Measurements from ENCODE around the gene PRKCB.

Gene PRKCB

DNA sequence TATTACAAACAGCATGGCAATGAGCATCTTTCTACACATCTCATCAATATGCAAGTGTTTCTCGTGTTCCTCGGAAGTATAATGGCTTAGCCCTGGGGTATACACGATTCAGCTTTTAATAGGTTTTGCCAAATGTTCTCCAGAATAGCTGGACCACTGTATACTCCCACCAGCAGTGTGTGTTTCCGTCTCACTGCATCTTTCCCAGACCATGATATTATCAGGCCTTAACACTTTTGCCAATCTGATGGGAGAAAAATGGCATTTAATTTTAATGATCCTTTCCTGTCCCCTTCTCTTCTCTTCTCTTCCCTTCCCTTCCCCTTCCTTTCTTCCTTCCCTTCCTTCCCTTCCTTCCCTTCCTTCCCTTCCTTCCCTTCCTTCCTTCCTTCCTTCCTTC lies 30.8 kb downstream of the PRKCB start:
- no peak for DNase-seq (ENCODE audit: low read depth in 3 of 3)

DNA sequence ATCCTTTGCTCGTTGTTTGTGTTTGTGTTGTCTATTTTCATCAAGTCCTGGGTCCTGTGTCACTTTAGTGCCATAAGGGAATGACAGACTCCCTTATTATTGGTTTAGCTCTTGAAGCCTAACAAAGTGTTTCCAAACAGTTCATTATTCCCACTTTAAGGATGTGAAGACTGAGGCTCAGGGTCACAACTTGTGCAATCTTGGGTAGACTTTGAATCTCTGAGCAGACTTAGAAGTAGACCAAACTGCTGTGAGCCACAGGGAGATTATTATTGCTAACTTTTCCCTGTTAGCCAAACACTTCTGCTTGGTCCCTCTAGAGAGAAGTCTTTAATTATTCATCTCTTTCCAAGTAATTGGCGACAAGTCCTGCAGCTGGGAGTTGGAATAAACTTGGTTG lies 31.8 kb downstream of the PRKCB start:
- no peak for DNase-seq (ENCODE audit: low read depth in 3 of 3)

DNA sequence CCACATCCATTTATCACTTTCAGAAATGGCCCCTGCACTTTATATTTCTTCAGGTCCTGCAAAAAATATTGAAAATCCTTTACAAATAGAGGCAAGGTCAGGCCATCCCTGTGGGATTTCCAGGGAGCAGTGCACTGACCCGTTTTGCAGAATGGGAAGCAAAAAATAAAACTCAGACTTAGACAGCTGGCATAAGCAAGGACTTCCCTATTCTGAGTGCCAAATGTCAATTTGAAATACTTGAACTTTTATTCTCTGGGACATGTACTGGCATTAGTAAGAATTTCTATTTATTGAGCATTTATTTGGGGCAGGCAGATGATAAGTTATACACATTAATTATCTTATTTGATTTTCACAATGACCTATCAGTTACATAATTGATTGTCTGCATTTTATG lies 32.4 kb downstream of the PRKCB start:
- DNase-seq (ENCODE audit: low read depth in 3 of 3): no peak

DNA sequence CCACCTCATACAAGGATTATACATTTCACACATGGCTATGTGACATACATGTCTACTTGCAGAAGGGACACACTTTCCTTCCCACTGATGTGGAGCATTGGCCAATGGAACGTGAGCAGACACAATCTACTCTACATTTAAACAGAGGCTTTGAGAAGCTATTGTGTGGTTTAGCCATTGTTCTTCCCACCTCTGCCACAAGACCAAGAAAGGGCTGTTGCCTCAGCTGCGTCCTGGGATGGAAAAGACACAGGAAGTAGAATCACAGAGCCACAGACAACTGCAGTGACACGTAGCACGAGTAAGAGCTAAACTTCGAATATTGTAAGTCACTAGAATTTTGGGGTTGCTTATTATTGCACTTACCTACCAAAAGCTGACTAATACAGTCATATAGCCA lies 33.3 kb downstream of the PRKCB start:
- DNase-seq (ENCODE audit: low read depth in 3 of 3): no peak

DNA sequence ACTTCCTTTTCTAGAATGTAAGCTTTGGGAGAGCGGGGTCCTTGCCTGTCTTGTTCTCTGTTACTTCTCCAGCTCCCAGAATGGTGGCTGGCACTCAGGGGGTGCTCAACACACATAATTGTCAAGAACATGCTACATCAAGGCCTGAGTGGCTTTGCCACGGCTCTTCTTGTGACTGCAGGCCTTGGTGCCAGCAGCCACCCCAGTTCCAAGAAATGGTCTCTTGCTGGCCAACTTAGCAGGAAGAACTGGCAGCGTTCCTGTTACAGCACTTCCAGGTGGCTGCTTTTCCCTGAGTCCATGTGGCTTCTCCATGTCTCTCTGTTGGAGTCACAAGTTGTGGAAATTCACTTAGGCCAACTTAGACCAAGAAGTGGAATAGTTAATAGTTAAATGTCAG lies 36.1 kb downstream of the PRKCB start:
- DNase-seq (ENCODE audit: low read depth in 3 of 3): no peak

DNA sequence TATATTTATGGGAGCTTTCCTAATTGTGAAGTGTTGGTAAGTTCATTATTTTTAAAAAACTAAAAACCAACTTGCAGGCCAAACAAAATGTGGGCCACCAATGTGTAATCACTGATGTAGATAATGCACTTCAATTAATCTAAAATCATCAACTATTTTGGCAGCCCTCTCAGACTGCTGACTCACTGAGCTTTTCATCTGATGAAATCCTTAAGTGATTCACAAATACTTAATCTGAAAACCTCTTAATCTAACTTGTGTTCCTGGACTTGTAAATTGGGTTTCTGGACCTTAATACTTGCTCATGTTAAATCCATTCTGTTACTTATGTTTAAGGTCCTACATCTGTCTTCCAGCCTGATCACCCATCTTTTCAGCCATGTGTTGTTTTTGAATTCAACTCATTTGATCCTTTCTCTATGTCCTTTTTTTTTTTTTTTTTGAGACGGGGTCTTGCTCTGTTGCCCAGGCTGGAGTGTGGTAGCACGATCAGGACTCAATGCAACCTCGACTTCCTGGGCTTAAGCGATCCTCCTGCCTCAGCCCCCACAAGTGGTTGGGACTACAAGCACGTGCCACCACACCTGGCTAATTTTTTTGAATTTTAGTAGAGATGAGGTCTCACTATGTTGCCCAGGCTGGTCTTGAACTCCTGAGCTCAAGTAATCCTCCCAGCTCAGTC lies 39.0 kb downstream of the PRKCB start:
- DNase-seq (ENCODE audit: low read depth in 3 of 3): no peak

DNA sequence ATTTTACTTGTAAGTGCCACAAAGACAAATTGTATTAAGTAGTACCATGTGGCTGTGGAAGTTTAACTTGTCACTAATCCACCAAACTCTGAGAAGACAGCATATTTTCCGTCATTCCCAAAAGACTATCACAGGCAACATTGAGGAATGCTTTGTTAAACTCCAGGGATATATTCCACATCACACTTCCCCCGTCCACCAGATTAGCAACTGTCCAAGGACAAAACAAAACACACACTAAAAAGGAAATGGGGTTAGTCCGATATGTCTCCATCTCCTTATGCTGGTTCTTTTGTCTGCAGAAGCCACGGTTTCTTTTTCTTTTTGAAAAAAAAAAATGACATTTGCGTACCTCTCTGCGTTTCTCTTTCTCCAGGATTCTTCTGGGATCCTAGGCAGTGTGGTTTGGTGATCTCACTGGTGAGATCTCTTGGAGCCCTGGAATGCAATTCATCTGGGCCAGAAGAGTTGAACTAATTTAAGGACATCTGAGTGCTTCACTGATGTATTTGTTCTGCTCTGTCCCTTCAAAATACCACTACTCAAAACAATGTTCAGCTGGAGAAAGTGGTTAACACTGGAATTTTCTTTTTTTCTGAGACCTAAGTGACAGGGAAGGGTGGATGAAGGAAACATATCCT lies 40.6 kb downstream of the PRKCB start:
- DNase-seq (ENCODE audit: low read depth in 3 of 3): no peak

DNA sequence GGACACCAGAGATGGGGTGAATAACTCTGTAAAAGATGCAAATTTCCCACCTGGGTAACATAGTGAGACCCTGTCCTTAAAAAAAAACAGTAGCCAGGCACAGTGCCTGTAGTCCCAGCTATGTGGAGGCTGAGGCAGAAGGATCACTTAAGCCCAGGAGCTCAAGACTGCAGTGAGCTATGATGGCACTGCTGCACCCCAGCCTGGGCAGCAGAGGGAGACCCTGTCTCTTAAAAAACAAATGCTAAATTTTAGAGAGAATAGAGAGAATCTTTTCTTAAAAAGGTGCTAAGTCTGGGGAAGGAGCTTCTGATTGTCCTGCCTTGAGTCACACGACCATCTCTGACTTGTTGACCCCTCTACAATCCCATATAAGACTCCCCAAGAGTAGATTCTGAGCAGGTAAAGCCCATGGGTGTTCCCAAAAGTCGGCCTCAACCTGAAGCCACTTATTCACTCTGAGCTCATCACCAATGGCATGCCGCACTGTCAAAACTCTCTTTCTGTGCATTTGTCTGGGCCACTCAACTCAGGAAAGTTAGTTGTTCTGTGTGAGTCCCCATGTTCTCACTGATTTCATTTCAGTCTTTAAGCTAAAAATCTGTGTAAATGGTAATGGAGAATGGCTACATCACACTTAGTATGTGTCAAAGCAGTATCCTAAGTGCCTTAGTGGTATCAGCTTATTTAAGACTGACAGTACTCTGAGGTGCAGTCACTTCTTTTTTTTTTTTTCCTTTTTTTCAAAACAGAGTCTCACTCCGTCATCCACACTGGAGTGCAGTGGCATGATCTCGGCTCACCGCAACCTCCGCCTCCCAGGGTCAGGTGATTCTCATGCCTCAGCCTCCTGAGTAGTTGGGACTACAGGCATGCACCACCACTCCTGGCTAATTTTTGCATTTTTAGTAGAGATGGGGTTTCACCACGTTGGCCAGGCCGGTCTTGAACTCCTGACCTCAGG lies 41.6 kb downstream of the PRKCB start:
- no peak for DNase-seq (ENCODE audit: low read depth in 3 of 3)

DNA sequence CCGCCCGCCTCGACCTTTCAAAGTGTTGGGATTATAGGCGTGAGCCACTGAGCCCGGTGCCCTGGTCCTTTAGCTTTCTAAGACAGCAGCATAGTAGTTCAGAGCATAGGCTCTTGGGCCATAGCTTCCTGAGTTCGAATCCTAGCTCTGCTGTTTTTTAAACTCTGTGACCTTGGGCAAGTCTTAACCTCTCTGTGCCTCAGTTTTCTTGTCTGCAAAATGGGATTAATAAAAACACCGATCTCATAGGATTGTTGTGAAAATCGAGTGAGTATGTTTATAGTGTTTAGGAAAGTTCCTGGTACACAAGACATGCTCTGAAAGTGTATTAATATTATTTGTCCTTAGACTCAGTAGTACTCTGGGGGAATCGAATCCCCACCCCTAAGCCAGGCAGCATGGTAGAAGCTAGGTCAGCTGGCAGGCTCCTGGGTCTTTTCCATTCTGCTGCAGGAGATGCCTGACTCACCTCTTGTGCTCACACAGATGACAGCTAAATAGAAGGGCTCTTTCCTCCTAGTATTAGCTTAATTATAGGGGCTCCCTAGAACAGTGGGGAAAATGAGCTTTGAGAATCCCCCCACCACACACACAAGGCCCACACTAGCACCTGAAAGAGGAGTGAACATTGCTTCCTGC lies 44.1 kb downstream of the PRKCB start:
- DNase-seq (ENCODE audit: low read depth in 3 of 3): no peak

DNA sequence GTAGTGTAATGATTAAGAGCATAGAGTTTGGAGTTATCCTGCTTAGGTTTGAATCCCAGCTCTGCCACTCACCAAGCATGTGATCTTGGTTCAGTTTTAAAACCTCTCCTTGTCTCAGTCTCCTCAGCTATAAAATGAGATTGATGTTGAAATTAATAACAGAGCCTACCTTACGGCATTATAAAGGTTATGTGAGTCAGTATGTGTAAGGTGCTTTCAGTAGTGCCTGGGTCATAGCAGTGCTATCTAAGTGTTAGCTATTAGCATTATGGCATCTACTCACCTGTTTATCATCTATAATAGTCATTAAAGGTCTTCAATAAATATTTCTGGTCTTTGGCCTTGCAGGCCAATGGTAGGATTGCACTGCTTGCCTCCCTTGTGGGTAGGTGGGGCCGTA lies 53.4 kb downstream of the PRKCB start:
- DNase-seq (ENCODE audit: low read depth in 3 of 3): no peak

DNA sequence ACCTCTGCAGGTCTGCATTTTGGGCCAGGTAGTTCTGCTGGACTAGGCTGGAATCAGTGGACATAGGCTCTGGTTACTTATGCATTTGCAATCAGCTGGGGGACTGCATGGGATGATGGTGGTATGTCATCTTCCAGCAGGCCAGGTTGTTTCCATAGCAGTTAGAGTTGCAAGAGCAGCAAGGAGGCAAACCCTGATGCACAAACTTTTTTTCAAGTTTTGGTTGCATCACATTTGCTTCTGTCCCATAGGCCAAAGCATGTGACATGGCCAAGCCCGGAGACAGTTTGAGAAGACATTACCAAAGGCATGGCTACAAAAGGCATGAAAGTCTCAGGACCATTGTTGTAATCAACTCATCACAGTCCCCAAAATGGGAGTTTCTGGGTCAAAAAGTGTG lies 58.2 kb downstream of the PRKCB start:
- no peak for DNase-seq (ENCODE audit: low read depth in 3 of 3)

DNA sequence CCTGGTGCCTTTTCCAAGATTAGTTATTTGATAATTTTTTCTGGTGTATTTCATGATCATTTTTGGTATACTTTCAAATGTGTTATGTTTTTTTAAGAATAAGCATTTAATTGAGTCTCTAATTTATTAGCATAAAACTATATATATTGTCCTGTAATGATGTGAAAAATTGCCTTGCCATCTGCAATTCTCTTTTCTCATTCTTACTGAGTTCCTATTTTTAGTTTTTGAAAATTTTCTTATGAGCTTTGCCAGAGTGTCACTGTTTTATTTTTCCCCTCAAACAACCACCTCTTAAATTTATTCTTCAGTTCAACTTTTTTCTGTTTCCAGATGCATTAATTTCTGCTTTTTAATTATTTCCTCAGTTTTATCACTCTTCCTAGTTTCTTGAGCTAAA lies 59.3 kb downstream of the PRKCB start:
- no peak for DNase-seq (ENCODE audit: low read depth in 3 of 3)

DNA sequence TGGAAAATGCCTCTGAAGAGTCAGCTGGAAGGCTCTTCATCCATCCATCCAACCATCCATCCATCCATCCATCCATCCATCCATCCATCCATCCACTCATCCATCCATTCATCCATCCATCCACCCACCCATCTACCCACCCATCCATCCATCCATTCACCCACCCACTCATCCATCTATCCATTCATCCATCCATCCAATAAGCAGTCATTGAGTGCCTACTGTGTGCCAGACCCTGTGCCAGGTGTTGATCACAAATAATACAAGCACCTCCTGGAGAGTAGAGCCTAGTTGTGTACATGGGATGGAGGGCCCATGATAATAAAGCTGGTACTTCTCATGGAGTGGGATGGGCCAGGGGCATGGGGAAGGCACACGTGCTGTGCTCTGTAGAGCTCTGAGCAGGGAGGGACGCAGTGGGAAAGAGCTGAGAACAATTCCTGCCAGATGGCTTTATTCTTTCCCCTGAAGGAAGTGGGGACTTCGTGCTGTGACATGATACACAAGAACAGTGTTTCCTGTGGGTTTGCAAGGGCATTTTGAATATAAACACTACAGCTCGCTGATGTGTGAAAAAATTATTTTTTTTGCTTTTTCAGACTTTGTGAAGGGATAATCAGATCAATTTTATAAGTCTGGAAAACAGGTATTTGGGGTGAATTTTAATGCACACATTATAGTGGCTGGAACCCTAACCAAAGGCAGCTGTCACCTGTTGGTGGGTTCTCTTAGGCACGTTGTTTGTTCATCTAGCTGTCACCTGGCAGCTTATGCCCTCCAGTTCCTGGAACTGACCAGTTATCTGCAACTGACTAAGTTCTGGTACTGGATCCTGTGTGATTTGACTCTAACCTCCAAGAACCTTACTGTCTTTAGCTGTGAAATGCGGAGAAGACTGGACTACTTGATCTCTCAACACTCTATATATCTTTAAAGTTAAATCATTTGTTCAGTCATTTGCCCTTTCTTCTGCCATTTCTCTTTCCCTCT lies 61.3 kb downstream of the PRKCB start:
- DNase-seq (ENCODE audit: low read depth in 3 of 3): no peak

DNA sequence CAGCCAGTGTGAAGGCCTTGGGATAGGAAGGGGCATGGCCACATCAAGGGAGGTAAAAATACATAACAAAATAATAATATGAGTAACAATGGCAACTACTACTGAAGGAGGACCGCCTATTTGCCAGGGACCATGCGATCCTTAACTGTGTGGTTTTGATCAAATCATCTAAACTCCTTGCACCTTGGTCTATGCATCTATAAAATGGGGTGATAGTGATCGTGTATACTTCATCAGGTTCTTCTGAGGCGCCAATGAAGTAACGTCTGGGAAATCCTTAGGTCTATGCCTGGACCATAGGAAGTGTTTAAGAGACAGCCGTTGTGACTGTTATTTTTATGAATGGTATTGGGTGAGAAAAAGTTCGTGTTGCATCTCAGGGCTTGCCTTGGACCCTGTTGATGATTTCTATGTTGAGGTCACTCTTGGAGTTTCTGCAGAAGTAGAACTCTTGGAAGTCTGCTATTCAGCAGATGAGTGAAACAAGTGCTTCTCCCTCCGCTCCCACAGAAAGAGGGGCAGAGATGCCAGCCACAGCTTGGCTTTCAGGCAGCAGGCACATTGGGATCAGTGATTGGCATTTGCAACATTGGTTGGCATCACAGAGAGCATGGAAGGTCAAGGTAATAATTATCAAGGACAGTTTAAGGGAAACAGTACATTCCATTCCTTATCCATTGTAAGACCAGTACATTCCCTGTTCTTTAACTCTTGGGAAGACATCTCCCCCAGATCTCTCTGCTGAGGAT lies 63.1 kb downstream of the PRKCB start:
- DNase-seq (ENCODE audit: low read depth in 3 of 3): no peak

DNA sequence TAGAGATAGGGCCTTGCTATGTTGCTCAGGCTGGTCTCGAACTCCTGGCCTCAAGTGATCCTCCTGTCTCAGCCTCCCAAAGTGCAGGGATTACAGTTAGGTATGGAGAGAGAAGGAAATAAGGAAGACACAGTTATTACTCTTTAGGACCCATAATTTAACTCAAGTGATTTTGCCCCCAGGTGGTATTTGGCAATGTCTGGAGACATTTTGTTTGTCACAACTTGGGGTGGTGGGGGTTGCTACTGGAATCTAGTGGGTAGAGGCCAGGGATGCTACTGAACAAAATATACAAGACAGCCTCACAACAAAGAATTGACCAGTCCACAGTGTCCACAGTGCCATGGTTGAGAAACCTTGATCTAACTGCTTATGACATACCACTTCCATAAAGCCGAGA lies 64.1 kb downstream of the PRKCB start:
- no peak for DNase-seq (ENCODE audit: low read depth in 3 of 3)

DNA sequence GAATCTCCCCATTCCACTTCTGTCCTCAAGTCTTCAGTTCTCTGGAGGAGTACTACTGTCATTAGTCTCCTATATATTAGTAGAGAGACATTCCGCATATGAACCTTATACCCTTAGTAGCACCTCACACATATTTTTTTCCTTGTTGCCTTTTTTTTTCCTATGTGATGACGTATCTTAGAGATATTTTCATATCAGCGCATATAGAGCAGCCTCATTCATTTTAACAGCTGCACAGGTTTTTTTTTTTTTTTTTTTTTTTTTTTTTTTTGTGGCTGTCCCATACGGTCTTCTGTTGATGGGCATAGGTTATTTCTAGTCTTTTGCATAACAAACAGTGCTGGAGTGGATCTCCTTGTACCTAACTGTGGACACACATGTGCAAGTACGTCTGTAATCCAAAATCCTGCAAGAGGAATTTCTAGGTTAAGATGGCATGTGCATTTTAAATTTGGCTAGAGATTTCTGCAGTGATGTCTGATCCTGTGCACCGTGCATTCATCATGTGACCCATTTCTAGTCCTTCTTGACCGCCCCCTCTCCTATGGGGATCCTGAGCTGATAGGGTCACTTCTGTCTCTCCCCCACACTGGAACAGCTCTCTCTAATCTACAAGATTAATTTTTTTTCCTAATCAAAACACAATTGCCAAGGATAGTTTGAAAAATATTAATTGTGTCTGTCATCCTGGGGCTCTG lies 64.8 kb downstream of the PRKCB start:
- no peak for DNase-seq (ENCODE audit: low read depth in 3 of 3)

DNA sequence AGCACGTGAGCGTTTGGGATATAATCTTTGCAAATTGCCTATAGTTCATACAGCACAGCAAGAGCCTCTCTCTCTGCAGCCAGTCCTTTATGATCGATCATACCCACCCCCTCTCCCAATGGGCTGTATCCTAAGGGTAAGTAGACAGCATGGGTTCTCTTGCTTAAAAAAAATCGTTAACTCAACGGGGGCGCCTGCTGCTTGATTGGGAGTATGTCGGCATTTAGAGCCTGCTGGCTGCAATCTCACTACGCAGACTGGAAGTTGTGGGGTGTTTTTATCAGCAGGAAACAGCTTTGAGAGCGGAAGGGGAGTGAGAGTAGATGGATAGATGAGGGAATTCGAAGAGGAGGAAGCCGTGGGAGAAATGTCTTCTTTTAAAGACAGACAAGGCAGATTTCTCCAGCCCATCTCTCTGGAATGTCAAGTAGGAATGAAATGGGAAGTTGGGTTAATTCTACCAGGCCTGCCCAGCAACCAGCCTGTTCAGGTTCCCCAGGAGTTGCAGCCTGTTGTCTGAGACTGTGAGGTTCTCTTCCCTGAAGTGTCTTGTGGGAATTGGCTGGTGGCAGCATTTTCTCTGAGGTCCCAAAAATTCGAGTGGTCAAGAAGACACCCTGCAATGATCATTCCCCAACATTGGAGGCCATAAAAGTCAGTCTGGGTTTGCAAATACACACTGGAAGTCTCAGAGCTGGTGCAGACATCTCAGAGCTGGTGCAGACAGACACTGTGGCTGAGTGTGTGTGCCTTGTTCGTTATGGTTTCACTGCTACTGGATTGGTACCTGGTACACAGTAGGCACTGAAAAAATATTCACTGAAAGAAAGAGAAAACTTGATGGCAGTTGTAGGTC lies 65.6 kb downstream of the PRKCB start:
- no peak for DNase-seq (ENCODE audit: low read depth in 3 of 3)

DNA sequence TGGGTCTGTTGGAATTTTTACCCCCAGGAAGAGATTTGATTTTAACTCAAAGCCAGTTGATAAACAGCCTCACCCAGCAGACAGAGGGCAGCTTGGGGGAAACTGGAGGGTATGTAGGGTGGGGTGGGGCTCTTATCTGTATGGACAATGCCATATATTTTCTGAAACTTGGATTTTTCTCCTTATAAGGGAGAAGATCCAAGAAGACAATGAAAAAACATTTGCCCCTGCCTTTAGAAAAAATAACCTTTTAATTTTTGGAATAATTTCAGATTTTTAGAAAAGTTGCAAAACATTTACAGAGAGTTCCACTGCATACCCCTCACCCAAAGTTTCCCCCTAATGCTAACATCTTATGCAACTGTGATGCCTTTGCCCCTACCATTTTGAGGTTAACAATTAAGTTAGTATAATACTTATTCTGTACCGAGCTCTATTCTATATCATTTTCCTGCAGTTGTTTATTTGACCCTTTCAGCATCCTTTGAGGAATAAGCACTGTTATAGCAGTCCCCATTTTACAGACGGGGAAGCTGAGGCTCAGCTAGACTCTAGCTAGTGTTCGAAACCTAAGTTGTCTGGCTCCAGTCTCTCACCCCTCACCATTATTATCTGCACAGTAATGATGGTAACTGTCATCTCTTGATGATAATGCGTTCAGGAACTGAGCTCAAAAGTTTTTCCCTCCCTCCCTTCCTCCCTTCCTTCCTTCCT lies 66.4 kb downstream of the PRKCB start:
- no peak for DNase-seq (ENCODE audit: low read depth in 3 of 3)

Data from stimulated activated CD4-positive, alpha-beta T cell treated with anti-CD3 and anti-CD28 coated beads, TNF-alpha, amount 100 ng/mL, for 48 hours (primary cell).